Measurements from ENCODE around the gene SPRYD4.

SPRYD4 gene

DNA sequence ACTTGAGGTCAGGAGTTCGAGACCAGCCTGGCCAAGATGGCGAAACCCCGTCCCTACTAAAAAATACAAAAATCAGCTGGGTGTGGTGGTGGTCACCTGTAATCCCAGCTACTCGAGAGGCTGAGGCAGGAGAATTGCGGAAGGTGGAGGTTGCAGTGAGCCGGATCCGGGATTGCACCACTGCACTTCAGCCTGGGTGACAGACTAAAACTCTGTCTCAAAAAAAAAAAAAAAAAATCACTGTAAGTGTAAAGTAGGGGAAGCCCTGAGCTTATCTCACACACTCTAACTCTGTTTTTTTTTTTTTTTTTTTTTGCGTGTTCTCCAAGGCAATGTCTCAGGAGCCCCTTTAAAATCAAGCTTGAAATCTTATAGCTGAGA, 52.8 kb downstream of the SPRYD4 start:
- no peak for DNase-seq (ENCODE audit: low read depth)

DNA sequence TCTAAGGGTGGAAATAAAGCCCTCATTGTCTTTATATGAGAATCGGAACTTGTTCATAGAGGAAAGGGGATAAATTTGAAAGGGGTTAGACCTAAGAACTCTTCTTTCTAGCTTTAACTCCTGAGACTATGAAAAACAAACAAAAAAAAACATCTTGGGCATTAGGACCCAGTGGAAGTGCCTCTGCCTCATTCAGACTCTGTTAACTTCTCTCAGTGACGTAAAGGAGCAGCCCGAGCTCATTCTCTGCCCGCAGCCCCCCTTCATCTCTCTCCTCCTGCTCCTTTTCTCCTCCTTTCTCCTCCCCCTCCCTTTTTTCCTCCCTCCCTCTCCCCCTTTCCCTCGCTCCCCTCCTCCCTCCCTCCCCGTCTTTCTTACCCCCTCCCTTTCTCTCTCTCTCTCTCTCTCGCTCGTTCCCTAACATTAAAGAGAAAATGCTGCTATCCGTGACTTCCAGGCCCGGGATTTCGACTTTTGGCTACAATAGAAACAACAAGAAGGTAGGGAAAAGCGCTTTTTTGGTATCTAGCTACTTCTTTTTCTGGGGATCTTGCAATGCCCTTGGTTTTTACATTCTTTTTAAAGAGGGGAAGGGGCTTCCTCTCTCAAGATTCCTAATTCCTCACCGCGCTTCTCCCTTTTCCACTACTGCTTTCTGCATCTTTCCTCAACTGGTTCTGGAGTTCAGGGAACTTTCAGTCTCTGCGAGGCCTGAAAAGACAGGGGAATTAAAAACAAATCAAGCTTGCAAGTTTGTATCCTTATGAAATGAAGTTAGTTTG, 53.4 kb downstream of the SPRYD4 start, which contains the start of gene RBMS2:
TSS of gene RBMS2 (plus strand) at position 231 of the 782 bp plus-strand sequence. CDS start at position 435, 204 bp downstream.
- peak; percentile 7 for DNase-seq (ENCODE audit: low read depth)

DNA sequence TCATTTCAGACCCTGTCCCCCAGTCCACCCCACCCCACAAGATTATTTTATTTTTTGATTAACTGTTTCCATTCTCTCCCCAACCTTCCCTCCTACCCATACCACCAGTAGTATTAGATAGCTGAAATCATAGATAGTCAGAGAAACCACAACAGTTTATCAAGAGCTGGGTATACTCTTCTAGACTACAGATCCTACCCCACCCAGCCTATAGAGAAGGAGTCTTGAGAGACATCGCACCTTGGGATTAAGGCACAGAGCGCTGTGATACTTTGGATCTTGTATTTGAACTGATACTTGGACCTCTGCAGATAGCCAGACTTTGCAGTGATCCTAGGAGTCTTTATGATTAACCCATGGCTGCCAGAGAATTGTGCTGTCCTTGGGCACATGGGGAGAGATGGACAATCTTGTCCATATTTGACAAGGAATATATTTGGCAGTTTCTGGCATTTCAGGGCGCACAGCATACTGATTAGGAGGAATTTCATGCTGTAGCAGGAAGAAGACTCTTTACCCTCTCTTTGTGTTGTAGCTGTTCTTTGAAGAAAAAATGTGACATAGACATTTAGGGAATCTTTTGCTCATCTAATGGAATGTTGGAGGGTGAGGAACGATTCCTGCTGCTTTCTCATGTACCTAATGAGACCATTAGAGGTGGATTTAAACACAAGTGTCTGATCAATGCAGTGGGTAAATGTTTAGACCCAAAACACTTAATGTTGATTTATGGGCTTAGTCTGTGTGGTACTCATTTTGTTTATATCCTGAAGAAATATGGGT, 54.2 kb downstream of the SPRYD4 start:
- DNase-seq (ENCODE audit: low read depth), result no peak

DNA sequence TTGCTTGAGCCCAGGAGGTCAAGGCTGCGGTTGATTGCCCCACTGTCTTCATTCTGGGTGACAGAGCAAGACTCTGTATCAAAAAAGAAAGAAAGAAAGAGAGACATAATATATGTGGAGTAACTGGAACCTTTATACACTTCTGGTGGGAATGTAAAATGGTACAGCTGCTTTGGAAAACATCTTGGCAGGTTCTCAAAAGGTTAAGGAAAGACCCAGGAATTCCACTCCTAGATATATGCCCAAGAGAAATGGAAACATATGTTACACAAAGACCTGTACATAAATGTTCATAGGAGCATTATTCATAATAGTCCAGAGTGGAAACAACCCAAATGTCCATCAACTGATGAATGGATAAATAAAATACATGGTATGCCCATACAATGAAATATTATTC, 60.5 kb downstream of the SPRYD4 start:
- no peak for DNase-seq (ENCODE audit: low read depth)
